Upper lobe of right lung (tissue), 1 donor: Measurements from ENCODE around the gene KIF16B. TPM values are rescaled to one million over a fixed set of nuclear protein-coding genes. Genes with fewer than 3 reads are reported as not detected.

Experiments used
- ATAC-seq: fragments of 200-7000 bp; cut with Tn5 transposase; one replicate; pipeline ENCODE4 v1.9.1; 2020; ENCODE audit warnings: mild to moderate bottlenecking, moderate library complexity
- DNase-seq: peaks from one replicate; pipeline ENCODE4 v3.0.0-alpha.2; 2020
- H3K27ac ChIP-seq: fragments of 200-600 bp; one replicate; pipeline ENCODE4 v1.8.0; 2022
- H3K27me3 ChIP-seq: fragments of 200-600 bp; one replicate; pipeline ENCODE4 v1.8.0; 2022; ENCODE audit warnings: mild to moderate bottlenecking
- H3K36me3 ChIP-seq: fragments of 200-600 bp; one replicate; pipeline ENCODE4 v1.8.0; 2022
- H3K4me1 ChIP-seq: fragments of 200-600 bp; one replicate; pipeline ENCODE4 v1.8.0; 2022
- H3K4me3 ChIP-seq: fragments of 200-600 bp; one replicate; pipeline ENCODE4 v1.8.0; 2022; ENCODE audit warnings: mild to moderate bottlenecking
- H3K9me3 ChIP-seq: fragments of 200-600 bp; one replicate; pipeline ENCODE4 v1.8.0; 2022
- CTCF ChIP-seq: fragments of 200-600 bp; IDR thresholded peaks from one replicate; pipeline ENCODE4 v1.8.0; 2022; ENCODE audit warnings: antibody characterized with exemption
- intact Hi-C: fragments of 100-400 bp; cut with DNase I; formaldehyde crosslinking; loops from one replicate; pipeline ENCODE4 v1.11.0; 2022
- total RNA-seq: library from RNA; stranded (reverse); fragmentation: NEBNext Ultra II Directional; extraction: Animal tissue kit (Norgen Biotek cat#: 25700); gene quantifications from one replicate; pipeline ENCODE4 v1.2.1, GENCODE V29; 2021
- donor health status: DM: no; HTN: yes; CAD: no; lungs with severe emphysema.

KIF16B gene
- total RNA-seq, 1 donor from 2014 or later, result 21.6 TPM

- H3K4me1 ChIP-seq, result peaks cover 2% of the 10 kb centered on the region
- DNase-seq (no peak), ATAC-seq (peak; percentile 83)
- H3K36me3 ChIP-seq, result no peaks in the 10 kb centered on the region
- intact Hi-C loops, result no loop called here
- TF ChIP-seq CTCF, result no peak
- H3K4me3 ChIP-seq, result no peak overlapping the region
- no peak overlapping the region for H3K27ac ChIP-seq
- no peaks in the 10 kb centered on the region for H3K27me3 ChIP-seq
- no peaks in the 10 kb centered on the region for H3K9me3 ChIP-seq
These were observed 16.9 kb downstream of the KIF16B start for GRCh38 chr20:16556301-16556700.

GRCh38 chr20:16555754-16556153 is 17.5 kb downstream of the KIF16B start:
- H3K36me3 ChIP-seq, result no peaks in the 10 kb centered on the region
- intact Hi-C loops, result no loop called here
- no peak for ATAC-seq
- peaks cover 2% of the 10 kb centered on the region for H3K4me1 ChIP-seq
- no peak for DNase-seq
- H3K27ac ChIP-seq, result no peak overlapping the region
- no peaks in the 10 kb centered on the region for H3K27me3 ChIP-seq
- H3K4me3 ChIP-seq, result no peak overlapping the region
- TF ChIP-seq CTCF, result no peak
- H3K9me3 ChIP-seq, result no peaks in the 10 kb centered on the region

GRCh38 chr20:16554766-16555543 is 18.3 kb downstream of the KIF16B start:
- Histone ChIP-seq H3K9me3 (no peaks in the 10 kb centered on the region), H3K4me3 (no peak overlapping the region), H3K36me3 (no peaks in the 10 kb centered on the region), H3K4me1 (peaks cover 2% of the 10 kb centered on the region), H3K27ac (no peak overlapping the region), H3K27me3 (no peaks in the 10 kb centered on the region)
- TF ChIP-seq CTCF, result no peak
- intact Hi-C loops, result no loop called here
- DNase-seq (no peak), ATAC-seq (no peak)

GRCh38 chr20:16553684-16554083 is 19.6 kb downstream of the KIF16B start:
- intact Hi-C loops, result no loop called here
- no peaks in the 10 kb centered on the region for H3K36me3 ChIP-seq
- no peaks in the 10 kb centered on the region for H3K27me3 ChIP-seq
- no peak for DNase-seq
- H3K9me3 ChIP-seq, result no peaks in the 10 kb centered on the region
- no peak overlapping the region for H3K4me3 ChIP-seq
- H3K4me1 ChIP-seq, result peaks cover 2% of the 10 kb centered on the region
- peak; percentile 10 for ATAC-seq
- H3K27ac ChIP-seq, result no peak overlapping the region
- no peak for TF ChIP-seq CTCF

- no peak for ATAC-seq
- intact Hi-C loops, result no loop called here
- no peak for DNase-seq
- Histone ChIP-seq H3K9me3 (no peaks in the 10 kb centered on the region), H3K4me3 (no peak overlapping the region), H3K27me3 (no peaks in the 10 kb centered on the region), H3K4me1 (peaks cover 2% of the 10 kb centered on the region), H3K27ac (no peak overlapping the region), H3K36me3 (no peaks in the 10 kb centered on the region)
- no peak for TF ChIP-seq CTCF
These were observed 20.1 kb downstream of the KIF16B start for GRCh38 chr20:16553101-16553500.
